HEK293 (cell line): Measurements from ENCODE around the gene STMP1.
A peak's percentile ranks its signal among the peaks of the same experiment; 100 is the strongest.
"Not testable (repeated sequence)": the region's sequence is repeated elsewhere in the genome, so short reads cannot be mapped to it uniquely, and the experiment has no call there.

Experiments
- CTCF ChIA-PET: fragments of 350-600 bp; formaldehyde crosslinking; extraction: SDS; loops from one replicate; lab custom pipeline; 2021; ENCODE audit warnings: antibody characterized with exemption; lab: Yijun Ruan, JAX
- POLR2A ChIA-PET: fragments of 300-600 bp; formaldehyde crosslinking; extraction: SDS; loops from one replicate; lab custom pipeline; 2020; ENCODE audit warnings: antibody characterized with exemption, inconsistent platforms; lab: Yijun Ruan, JAX
- H3K27ac ChIP-seq: fragments of 200-500 bp; sonication (Bioruptor generic); 2 replicates; pipeline ENCODE4 v1.5.1; 2014; ENCODE audit warnings: low read depth, low read length, control low read depth, inconsistent platforms; ENCODE audit errors: extremely low read depth
- H3K36me3 ChIP-seq, 2 experiments: fragments of 200-500 bp in 1 of 2; sonication (Bioruptor generic) in 1 of 2; 1 replicate in 1 of 2; 2 replicates in 1 of 2; pipeline ENCODE4 v1.5.1; 2014 to 2017; ENCODE audit warnings: inconsistent platforms in 2 of 2, low read length in 2 of 2; ENCODE audit not compliant: control insufficient read depth in 2 of 2, insufficient read depth in 1 of 2
- H3K4me1 ChIP-seq: fragments of 200-500 bp; sonication (Bioruptor generic); 2 replicates; pipeline ENCODE4 v1.5.1; 2014; ENCODE audit warnings: mild to moderate bottlenecking, low read length, inconsistent platforms; ENCODE audit not compliant: control insufficient read depth, insufficient read depth
- H3K4me3 ChIP-seq: 2 replicates; pipeline ENCODE4 v1.5.1; 2011; ENCODE audit warnings: low read depth, mild to moderate bottlenecking, control low read depth, low read length, moderate library complexity
- H3K9me3 ChIP-seq: fragments of 200-500 bp; sonication (Bioruptor generic); 2 replicates; pipeline ENCODE4 v1.5.1; 2014; ENCODE audit warnings: low read depth, low read length, inconsistent platforms; ENCODE audit not compliant: control insufficient read depth, insufficient read depth
- KLF1 ChIP-seq: fragments of 450-650 bp; formaldehyde crosslinking; IDR thresholded peaks from 2 replicates; pipeline ENCODE4 v1.5.1; 2016; ENCODE audit warnings: missing biosample characterization, missing genetic modification characterization
- SCRT1 ChIP-seq: fragments of 450-650 bp; formaldehyde crosslinking; IDR thresholded peaks from 2 replicates; pipeline ENCODE4 v1.5.1; 2016; ENCODE audit warnings: missing biosample characterization, missing genetic modification characterization, borderline replicate concordance
- YY2 ChIP-seq: fragments of 450-650 bp; formaldehyde crosslinking; IDR thresholded peaks from 2 replicates; pipeline ENCODE4 v1.5.1; 2016; ENCODE audit warnings: missing biosample characterization, missing genetic modification characterization
- ZBTB20 ChIP-seq: fragments of 450-650 bp; formaldehyde crosslinking; IDR thresholded peaks from 2 replicates; pipeline ENCODE4 v1.5.1; 2016; ENCODE audit warnings: missing biosample characterization, missing genetic modification characterization
- ZFP3 ChIP-seq: fragments of 450-650 bp; formaldehyde crosslinking; IDR thresholded peaks from 2 replicates; pipeline ENCODE4 v1.5.1; 2016; ENCODE audit warnings: low read depth, missing biosample characterization, missing genetic modification characterization
- ZNF121 ChIP-seq: fragments of 450-650 bp; formaldehyde crosslinking; IDR thresholded peaks from 2 replicates; pipeline ENCODE4 v1.5.1; 2016; ENCODE audit warnings: missing biosample characterization, missing genetic modification characterization
- ZNF132 ChIP-seq: fragments of 450-650 bp; formaldehyde crosslinking; IDR thresholded peaks from 2 replicates; pipeline ENCODE4 v1.5.1; 2017; ENCODE audit warnings: missing biosample characterization, missing genetic modification characterization, borderline replicate concordance
- ZNF140 ChIP-seq: fragments of 450-650 bp; formaldehyde crosslinking; IDR thresholded peaks from 2 replicates; pipeline ENCODE4 v1.5.1; 2016; ENCODE audit warnings: missing biosample characterization, missing genetic modification characterization
- ZNF184 ChIP-seq: fragments of 450-650 bp; IDR thresholded peaks from 2 replicates; pipeline ENCODE4 v1.5.1; 2018; ENCODE audit warnings: missing biosample characterization, mild to moderate bottlenecking, missing genetic modification characterization
- ZNF211 ChIP-seq: fragments of 450-650 bp; formaldehyde crosslinking; IDR thresholded peaks from 2 replicates; pipeline ENCODE4 v1.5.1; 2016; ENCODE audit warnings: low read depth, missing biosample characterization, missing genetic modification characterization
- ZNF354C ChIP-seq: fragments of 450-650 bp; formaldehyde crosslinking; IDR thresholded peaks from 2 replicates; pipeline ENCODE4 v1.5.1; 2016; ENCODE audit warnings: missing biosample characterization, missing genetic modification characterization, low read depth, borderline replicate concordance
- ZNF48 ChIP-seq: fragments of 450-650 bp; formaldehyde crosslinking; IDR thresholded peaks from 2 replicates; pipeline ENCODE4 v1.5.1; 2016; ENCODE audit warnings: missing biosample characterization, missing genetic modification characterization
- ZNF529 ChIP-seq: fragments of 450-650 bp; formaldehyde crosslinking; IDR thresholded peaks from 2 replicates; pipeline ENCODE4 v1.5.1; 2017; ENCODE audit warnings: missing genetic modification characterization, missing biosample characterization; ENCODE audit not compliant: insufficient replicate concordance
- ZNF530 ChIP-seq: fragments of 450-650 bp; formaldehyde crosslinking; IDR thresholded peaks from 2 replicates; pipeline ENCODE4 v1.5.1; 2016; ENCODE audit warnings: low read depth, missing biosample characterization, missing genetic modification characterization
- ZNF629 ChIP-seq: fragments of 450-650 bp; formaldehyde crosslinking; IDR thresholded peaks from 2 replicates; pipeline ENCODE4 v1.5.1; 2017; ENCODE audit warnings: missing biosample characterization, missing genetic modification characterization
- ZNF660 ChIP-seq: fragments of 450-650 bp; IDR thresholded peaks from 2 replicates; pipeline ENCODE4 v1.5.1; 2018; ENCODE audit warnings: missing biosample characterization, mild to moderate bottlenecking, missing genetic modification characterization
- ZNF792 ChIP-seq: fragments of 450-650 bp; formaldehyde crosslinking; IDR thresholded peaks from 2 replicates; pipeline ENCODE4 v1.5.1; 2016; ENCODE audit warnings: missing biosample characterization, missing genetic modification characterization
- TF ChIP-seq, protein P1 (sequence below): fragments of 450-650 bp; formaldehyde crosslinking; IDR thresholded peaks from 2 replicates; pipeline ENCODE4 v1.5.1; 2016; ENCODE audit warnings: missing biosample characterization, missing genetic modification characterization
- TF ChIP-seq, protein P2 (sequence below): fragments of 450-650 bp; formaldehyde crosslinking; IDR thresholded peaks from 2 replicates; pipeline ENCODE4 v1.5.1; 2016; ENCODE audit warnings: missing biosample characterization, missing genetic modification characterization
- TF ChIP-seq, protein P3 (sequence below): fragments of 450-650 bp; formaldehyde crosslinking; optimal IDR thresholded peaks from 2 replicates; pipeline ENCODE3; 2016; ENCODE audit warnings: missing biosample characterization, mild to moderate bottlenecking, missing genetic modification characterization

STMP1 gene

DNA sequence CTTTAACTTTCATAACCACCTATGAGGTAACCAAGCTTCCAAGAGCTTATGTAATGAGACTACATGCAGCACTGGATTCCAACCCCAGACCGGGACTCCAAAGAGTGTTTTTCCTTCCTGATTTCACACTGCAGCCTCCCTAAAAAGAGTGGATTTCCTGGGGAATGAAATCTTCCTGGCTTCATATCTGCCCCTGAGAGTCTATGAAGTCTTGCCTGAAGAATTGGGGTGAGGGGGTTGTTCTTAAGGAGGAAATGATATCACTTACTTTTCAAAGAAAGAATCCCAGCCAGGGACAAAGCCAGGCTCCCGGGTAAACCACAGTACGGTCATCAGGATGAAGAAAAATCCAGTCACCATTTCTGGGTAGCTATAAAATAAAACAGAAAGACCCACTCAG, 29.7 kb downstream of the STMP1 start:
- H3K36me3 ChIP-seq = peaks cover 0 to 79% of the 10 kb centered on the region in 2 experiments; a peak in 1 of 3 replicates
- no peak overlapping the region for H3K27ac ChIP-seq
- no peak overlapping the region for H3K4me3 ChIP-seq
- POLR2A ChIA-PET = no interaction called here
- CTCF ChIA-PET = interaction anchor here (1.1 to 1.4 kb wide), 4 partner anchors 12 to 46 kb away, joined by 3 to 5 read pairs (median 3); no protein-coding TSS in a partner anchor
- no peaks in the 10 kb centered on the region for H3K4me1 ChIP-seq
- TF ChIP-seq ZNF529 (tag by site-specific recombination) = no peak
- TF ChIP-seq YY2 (tag by site-specific recombination) = no peak
- no peak for TF ChIP-seq ZNF629 (tag by site-specific recombination)
- no peak for TF ChIP-seq ZNF530 (tag by site-specific recombination)
- TF ChIP-seq, protein P1, sequence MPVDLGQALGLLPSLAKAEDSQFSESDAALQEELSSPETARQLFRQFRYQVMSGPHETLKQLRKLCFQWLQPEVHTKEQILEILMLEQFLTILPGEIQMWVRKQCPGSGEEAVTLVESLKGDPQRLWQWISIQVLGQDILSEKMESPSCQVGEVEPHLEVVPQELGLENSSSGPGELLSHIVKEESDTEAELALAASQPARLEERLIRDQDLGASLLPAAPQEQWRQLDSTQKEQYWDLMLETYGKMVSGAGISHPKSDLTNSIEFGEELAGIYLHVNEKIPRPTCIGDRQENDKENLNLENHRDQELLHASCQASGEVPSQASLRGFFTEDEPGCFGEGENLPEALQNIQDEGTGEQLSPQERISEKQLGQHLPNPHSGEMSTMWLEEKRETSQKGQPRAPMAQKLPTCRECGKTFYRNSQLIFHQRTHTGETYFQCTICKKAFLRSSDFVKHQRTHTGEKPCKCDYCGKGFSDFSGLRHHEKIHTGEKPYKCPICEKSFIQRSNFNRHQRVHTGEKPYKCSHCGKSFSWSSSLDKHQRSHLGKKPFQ (tag by site-specific recombination) = no peak
- TF ChIP-seq ZNF792 (tag by site-specific recombination) = no peak
- TF ChIP-seq ZNF132 = no peak
- TF ChIP-seq, protein P2, sequence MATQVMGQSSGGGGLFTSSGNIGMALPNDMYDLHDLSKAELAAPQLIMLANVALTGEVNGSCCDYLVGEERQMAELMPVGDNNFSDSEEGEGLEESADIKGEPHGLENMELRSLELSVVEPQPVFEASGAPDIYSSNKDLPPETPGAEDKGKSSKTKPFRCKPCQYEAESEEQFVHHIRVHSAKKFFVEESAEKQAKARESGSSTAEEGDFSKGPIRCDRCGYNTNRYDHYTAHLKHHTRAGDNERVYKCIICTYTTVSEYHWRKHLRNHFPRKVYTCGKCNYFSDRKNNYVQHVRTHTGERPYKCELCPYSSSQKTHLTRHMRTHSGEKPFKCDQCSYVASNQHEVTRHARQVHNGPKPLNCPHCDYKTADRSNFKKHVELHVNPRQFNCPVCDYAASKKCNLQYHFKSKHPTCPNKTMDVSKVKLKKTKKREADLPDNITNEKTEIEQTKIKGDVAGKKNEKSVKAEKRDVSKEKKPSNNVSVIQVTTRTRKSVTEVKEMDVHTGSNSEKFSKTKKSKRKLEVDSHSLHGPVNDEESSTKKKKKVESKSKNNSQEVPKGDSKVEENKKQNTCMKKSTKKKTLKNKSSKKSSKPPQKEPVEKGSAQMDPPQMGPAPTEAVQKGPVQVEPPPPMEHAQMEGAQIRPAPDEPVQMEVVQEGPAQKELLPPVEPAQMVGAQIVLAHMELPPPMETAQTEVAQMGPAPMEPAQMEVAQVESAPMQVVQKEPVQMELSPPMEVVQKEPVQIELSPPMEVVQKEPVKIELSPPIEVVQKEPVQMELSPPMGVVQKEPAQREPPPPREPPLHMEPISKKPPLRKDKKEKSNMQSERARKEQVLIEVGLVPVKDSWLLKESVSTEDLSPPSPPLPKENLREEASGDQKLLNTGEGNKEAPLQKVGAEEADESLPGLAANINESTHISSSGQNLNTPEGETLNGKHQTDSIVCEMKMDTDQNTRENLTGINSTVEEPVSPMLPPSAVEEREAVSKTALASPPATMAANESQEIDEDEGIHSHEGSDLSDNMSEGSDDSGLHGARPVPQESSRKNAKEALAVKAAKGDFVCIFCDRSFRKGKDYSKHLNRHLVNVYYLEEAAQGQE (tag by site-specific recombination) = no peak
- no peak for TF ChIP-seq ZNF121
- TF ChIP-seq ZBTB20 (tag by site-specific recombination) = no peak
- TF ChIP-seq, protein P3, sequence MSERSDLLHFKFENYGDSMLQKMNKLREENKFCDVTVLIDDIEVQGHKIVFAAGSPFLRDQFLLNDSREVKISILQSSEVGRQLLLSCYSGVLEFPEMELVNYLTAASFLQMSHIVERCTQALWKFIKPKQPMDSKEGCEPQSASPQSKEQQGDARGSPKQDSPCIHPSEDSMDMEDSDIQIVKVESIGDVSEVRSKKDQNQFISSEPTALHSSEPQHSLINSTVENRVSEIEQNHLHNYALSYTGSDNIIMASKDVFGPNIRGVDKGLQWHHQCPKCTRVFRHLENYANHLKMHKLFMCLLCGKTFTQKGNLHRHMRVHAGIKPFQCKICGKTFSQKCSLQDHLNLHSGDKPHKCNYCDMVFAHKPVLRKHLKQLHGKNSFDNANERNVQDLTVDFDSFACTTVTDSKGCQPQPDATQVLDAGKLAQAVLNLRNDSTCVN = no peak
- TF ChIP-seq ZFP3 (tag by site-specific recombination) = no peak
- no peak for TF ChIP-seq ZNF660
- no peak for TF ChIP-seq ZNF184 (tag by site-specific recombination)
- no peak for TF ChIP-seq SCRT1
- no peak for TF ChIP-seq ZNF211 (tag by site-specific recombination)
- no peak for TF ChIP-seq ZNF140 (tag by site-specific recombination)
- TF ChIP-seq ZNF354C (tag by site-specific recombination) = no peak
- no peak for TF ChIP-seq ZNF48 (tag by site-specific recombination)
- no peaks in the 10 kb centered on the region for H3K9me3 ChIP-seq

DNA sequence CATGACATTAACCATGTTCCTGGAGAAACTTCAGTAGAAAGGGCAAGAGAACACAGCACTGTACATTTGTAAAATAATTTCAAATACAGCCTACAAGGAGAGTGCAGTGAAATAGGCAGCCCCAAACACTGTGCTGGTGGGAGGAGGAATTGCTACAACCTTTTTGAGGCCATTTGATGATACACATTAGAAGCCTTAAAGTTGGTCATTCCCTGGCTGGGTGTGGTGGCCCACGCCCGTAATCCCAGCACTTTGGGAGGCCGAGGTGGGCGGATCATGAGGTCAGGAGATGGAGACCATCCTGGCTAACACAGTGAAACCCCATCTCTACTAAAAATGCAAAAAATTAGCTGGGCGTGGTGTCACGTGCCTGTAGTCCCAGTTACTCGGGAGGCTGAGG, 30.3 kb downstream of the STMP1 start:
- H3K9me3 ChIP-seq, POLR2A ChIA-PET, H3K27ac ChIP-seq, H3K4me1 ChIP-seq, H3K4me3 ChIP-seq: not testable (repeated sequence)
- H3K36me3 ChIP-seq = peaks cover 0 to 75% of the 10 kb centered on the region in 2 experiments; a peak in 1 of 3 replicates
- CTCF ChIA-PET = interaction anchor here (0.6 to 1.1 kb wide), 2 partner anchors 10 to 19 kb away, joined by 3 to 4 read pairs; no protein-coding TSS in a partner anchor
- TF ChIP-seq KLF1 (tag by site-specific recombination) = peak; percentile 84
